Activated naive CD8-positive, alpha-beta T cell treated with anti-CD3 and anti-CD28 coated beads, Interleukin-2, amount 50 U/mL, for 16 hours (primary cell): ENCODE data around the gene ENPP7.

Experiments used
- DNase-seq: peaks from one replicate; pipeline ENCODE4 v3.0.0-alpha.2; 2020; ENCODE audit warnings: low read depth, low spot score

The ENPP7 gene, protein sequence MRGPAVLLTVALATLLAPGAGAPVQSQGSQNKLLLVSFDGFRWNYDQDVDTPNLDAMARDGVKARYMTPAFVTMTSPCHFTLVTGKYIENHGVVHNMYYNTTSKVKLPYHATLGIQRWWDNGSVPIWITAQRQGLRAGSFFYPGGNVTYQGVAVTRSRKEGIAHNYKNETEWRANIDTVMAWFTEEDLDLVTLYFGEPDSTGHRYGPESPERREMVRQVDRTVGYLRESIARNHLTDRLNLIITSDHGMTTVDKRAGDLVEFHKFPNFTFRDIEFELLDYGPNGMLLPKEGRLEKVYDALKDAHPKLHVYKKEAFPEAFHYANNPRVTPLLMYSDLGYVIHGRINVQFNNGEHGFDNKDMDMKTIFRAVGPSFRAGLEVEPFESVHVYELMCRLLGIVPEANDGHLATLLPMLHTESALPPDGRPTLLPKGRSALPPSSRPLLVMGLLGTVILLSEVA

DNA sequence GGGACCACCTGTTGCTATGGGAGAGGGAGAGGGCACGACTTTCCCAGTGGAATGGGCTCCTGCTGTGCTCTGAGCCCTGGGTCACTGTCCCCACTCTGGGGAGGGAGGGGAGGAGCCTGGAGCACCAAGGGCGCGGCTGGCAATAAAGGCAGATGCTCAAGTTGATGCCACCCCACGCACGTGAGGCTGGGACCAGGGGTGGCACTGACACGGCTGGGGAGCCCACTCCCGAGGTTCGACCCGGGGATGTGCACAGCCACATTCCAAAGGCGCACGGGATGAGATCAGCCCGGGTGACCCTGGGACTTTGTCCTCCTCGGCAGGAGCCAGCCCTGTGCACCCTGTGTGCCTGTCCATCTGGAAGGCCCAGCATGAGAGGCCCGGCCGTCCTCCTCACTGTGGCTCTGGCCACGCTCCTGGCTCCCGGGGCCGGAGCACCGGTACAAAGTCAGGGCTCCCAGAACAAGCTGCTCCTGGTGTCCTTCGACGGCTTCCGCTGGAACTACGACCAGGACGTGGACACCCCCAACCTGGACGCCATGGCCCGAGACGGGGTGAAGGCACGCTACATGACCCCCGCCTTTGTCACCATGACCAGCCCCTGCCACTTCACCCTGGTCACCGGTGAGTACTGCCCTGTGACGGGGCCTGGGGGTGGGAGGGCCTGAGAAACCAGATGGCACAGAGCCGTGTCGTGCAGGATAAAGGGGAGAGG, at the start of gene ENPP7:
TSS of gene ENPP7 (plus strand) at position 175 of the 715 bp plus-strand sequence. CDS start at position 372, 197 bp downstream.
- no peak for DNase-seq

DNA sequence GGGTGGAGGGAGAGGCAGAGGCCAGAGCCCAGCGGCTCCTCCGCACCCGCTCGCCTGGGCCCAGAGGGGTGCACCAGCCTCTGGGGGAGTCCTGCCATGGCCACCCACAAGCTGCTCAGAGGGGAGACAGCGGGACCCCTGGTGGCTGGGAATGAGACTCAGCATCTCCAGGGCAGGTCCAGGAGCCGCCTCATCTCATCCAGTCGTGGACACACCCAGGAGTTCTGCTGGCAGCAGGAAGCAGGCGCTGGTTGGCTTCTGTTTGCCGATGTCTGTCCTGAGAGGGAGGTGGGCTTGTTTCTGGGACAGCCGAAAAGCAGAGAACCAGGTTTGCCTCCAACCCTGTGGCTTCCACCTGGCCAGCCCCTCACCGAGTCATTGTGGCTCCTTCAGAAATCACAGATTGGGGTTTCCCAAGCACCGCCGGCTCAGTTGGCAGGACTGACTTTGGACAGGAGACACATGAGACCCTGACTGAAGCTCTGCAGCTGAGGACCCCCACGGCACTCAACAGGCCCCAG, 49.6 kb upstream of the ENPP7 start:
- no peak for DNase-seq

DNA sequence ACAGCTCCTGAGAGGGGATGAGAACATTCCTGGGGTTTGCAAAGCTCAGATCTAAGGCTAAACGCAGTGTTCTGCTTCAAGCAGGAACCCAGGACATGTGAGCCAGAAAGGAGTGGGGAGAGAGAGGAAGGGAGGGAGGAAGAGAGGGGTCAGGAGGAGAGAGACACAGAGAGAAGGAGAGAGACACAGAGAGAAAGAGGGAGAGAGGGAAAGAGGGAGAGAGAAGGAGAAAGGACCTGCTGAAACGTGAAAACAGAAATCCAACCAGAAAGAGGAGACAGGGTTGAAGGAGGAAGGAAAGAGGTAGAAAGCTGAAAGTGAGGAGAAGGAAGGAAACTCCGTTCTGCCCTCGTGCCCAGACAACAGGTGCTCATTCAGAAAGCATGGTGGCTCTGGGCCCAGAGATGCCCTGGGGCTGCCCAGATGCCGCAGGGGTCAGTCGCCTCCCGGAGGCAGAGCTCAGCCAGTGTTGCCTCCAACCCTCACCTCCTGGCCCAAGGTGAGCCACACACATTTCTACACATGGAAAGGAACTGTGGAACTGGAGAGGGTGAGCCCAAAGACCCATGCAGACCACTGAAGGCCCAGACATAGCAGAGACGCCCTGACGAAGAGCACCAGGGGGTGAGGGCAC, 49.0 kb upstream of the ENPP7 start:
- no peak for DNase-seq

DNA sequence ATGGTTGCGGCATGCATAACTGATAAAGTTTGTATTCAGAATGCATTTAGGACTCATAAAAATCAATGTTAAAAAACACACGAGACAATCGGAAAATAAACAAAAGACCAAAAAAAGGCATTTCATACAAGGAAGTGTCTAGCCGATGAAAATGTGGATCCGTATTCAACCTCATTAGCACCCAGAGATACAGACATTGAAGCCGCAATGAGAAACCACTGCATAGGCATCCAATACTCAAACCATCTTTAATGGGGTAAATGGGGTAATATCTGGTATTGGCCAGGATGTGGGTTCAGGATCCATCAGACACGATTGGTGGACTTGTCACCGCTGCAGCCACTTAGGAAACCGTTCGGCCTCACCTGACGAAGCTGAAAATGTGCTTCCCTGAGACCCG, 47.4 kb upstream of the ENPP7 start:
- DNase-seq, result no peak

DNA sequence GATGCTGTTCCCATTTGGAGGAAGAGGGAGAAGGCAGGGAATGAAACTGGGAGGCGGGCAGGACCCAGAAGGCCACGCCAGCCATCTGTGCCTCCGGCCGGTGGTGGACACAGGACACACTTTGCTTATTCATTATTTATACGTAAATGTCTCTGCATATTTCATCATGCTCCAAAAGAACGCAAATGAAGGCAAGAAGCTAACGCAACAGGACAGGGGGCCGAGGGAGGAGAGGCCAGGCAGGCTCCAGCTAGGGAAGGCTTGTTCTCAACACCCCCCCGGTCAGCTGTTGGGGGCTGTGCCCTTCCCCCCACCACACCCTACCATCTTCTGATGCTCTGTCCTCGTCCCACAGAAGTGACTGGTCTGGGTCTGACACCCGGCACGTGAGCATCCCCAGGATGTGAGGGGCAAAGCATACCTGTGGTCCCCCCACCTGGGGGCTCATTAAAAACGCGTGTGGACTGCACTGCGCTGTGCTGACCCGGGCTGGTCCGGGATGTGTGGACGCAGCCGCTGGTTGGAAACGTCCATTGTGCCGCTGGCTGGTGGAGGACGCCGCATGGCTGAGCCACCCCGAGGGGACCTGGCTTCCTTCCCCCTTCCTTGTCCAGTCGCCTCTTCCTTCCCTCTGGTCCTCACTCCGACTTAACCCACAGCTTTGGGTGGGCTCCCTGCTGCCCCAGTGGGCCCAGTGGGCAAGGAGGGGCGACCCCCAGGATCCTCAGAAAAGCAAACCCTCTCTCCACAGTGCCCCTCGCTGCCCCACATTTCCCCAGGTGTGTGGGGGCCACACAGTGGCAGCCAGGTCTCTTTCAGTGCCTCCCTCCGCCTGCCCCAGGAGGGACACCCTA, 46.4 kb upstream of the ENPP7 start:
- DNase-seq, result no peak

DNA sequence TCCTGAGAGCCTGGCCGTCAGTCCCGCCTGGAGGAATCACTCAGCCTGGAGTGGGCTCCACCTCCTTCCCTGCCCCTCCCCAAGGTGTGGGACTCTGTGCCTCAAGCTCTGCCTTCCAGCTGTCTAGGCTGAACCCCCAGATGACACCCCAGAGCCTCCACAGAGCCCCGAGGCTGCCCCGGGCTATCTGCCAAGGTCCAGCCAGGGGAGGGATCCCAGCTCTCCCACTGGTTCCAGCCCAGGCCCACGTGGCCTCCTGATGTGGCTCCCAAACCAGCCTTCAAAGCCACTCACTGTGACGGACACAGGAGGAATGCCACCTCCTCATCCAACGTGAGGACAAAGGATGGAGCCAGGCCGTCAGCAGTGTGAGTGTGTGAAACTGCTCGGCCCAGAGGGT, 45.6 kb upstream of the ENPP7 start:
- DNase-seq, result no peak

DNA sequence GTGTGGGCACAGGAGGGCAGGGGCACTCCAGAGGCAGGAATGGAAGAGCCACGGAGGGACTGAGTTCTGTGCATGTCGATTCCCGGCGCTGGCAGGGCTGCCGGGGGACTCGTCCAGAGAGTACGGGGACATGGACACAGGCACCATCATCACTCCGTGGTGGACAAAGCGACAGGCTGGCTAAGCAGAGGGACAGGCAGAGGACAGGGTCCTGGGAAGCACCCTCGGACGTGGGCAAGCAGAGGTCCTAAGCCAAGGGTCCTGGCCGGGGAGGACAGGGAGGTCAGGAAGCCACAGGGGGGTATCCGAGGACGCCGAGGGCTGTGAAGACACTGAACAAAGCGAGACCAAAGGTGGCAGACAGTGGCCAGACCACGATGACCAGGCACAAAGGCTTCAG, 44.3 kb upstream of the ENPP7 start:
- DNase-seq, result no peak

DNA sequence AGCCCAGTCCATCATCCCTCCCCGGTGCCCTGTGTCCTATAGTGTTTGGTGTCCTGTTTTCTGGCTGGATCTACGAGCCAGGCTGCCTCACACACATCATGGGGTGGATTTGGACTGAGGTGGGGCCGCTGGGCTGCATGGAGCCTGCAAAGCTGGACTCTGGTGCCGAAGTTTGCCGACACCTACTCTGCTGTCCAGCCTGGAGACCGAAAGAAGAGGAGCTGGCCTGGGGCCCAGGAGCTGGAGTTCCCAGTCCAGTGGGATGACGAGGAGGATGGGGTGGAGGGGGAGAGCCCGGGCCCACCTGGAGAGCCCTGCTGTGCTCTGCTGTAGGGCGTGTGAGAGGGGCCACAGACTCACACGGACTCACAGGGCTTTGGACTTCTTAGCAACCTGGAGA, 40.3 kb upstream of the ENPP7 start:
- no peak for DNase-seq

DNA sequence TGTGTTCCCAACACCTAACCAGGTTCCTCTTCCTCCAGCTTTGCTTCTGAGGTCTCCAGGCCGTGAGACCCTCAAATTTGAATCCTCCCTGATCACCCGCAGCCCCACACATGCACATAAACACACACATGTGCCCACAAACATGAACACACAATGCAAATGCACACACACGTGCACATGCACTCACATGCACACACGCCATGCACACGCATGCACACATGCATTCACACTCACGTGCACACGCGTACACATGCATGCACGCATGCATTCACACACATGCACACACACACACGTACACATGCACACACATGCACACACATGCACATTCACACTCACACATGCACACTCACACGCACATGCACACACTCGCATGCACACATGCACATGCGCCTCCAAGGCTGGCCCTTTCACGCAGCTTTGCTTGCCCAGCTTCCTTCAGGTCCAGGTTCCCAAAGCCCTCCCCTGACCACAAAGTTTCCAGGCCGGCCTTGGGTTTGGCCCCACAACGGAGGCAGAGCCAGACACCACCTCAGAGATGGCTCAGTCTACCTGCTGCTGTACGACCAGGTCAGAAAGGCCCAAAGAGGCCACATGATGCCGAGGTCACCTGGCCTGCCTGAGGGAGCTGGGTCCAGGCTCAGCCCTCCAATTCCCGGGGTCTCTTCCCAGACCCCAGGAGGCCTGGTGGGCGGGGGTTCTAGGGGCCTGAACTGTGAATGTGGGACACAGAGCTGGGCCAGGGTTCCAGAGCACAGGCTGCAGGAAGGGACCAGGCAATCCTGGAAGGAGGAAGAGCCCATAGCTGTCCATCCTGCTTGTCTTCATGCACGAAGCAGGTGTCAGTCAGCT, 39.5 kb upstream of the ENPP7 start:
- no peak for DNase-seq

DNA sequence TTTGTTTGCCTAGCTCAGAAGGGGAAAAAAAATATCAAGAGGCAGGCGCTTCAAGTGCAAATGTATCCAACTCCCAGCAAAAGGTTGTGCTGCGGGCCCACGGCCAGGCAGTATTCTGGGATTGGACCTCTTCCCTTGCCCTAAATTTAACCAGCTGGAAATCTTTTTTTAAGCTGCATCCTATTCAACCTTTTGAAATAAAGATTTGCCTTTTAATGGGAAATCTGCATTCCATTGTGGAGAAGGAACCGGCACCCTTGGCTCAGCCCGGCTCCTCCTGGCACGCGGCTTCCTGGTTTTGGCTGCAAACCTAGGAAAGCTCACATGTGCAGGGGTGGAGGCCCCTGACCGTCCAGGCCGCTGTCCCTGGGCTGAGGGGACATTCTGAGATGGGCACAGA, 38.8 kb upstream of the ENPP7 start:
- no peak for DNase-seq

DNA sequence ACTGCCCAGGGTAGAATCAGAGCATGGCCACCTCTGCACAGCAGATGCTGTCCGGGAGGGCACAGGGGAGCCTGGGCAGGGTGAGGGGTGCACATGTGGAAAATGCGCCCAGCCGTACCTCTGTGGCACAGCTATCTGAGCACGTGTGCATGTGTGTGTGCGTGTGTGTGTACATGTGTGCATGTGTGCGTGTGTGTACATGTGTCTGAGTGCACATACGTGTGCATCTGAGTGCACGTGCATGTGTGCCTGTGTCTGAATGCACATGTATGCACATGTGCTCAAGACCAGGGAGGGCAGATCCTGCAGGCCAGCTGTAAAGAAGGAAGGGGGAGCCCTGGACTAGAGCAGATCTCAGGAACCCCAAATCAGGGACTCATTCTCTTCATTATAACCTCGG, 37.3 kb upstream of the ENPP7 start:
- no peak for DNase-seq

DNA sequence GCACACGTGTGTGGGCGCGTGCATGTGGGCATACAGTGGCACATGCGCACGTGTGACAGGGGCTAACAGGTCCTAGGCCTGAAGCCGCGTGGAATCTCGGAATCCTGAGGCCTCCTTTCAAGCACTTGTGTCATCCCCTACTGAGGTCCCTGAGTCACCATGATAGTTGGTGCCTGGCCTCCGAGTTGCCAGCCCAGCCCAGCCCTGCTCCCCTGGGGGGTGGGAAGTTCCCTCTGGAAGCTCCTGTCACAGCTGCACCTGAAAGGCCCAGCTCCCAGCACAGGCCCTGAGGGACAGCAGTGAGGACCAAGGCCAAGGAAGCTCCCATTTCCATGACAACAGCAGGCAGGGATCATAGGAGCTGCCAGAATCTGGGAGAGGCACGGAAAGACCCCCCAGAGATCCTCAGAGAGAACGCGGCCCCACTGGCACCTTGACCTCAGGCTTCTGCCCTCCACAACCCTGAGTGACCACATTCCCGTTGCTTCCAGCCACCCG, 35.4 kb upstream of the ENPP7 start:
- no peak for DNase-seq

DNA sequence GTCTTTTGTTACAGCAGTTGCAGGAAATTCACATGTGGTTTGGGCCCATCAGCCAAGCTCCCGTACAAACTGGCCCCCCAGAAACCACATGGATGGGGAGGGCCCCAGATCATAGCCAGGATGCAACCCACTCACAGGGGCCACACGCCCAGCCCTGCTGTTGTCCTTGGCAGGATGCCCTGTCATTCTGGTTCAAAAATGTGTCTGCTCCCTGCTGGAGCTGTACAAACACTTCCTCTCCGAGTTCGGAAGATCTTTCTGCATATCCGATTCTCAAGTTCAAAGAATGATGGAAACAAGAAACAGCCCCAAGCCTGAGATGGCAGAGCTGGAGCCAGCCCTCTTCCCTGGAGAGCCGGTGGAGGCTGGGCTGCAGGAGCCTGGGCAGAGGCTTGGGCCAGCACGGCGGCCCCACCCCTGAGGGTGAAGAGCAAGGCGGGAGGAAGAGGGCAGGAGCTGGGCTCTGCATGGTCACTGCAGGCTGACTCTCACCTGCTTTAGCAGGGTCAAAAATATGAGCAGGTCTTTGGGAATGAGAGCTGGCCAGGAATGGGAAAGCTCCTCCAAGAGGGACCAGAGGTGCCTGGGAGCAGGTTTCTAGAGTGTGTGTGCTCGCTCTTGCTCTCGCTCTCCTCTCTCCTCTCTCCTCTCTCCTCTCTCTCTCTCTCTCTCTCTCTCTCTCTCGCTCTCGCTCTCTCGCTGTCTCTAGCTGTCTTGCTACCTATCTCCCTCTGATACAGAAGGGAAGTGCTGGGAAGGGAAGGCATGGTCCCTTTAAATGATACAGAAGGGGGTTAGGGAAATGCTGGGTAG, 34.7 kb upstream of the ENPP7 start:
- DNase-seq, result no peak

DNA sequence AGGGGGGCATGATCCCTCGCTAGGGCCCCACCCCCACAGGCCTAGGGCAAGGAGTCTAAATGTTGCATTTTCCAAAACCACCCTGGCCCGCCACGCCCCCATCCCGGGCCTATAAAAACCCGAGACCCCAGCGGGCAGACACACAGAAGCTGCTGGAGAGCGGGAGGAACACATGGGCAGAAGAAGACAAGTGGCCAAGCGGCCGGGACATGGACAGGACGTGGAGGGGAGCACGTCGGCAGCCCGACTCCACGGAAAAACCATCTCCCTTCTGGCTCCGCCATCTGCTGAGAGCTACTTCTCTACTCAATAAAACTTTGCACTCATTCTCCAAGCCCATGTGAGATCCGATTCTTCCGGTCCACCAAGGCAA, 34.1 kb upstream of the ENPP7 start:
- DNase-seq, result no peak

DNA sequence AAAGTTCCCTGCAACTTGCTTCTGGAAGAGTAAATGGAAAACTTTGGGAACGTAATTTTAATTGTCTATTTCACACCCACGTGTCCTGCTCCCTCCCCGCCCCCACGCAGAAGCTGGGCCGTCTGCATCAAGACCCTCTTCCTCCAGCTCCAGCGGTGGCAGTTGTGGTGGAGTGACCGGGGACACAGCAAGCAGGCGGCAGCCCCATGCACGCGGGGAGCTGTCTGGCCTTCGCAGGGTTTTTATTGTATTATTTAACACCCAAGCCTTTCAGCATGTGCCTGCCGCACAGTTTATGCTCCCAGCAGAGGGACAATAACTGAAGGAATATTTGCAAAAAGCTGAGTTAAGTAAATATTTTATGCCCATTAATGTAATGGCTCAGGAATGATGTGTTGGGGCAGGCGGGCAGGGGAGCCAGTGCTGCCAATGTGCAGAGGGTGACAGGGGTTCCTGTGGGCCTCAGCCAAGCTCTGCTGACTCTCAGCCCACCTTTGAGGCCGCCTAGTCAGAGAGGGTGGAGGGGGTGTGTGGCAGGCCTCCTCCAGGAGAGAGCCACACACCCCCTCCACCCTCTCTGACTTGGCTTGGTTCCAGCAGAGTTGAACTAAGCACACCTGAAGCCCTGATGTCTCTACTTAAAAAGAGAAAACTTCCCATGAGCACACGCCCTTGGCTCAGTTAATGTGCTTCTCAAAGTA, 32.4 kb upstream of the ENPP7 start:
- DNase-seq, result no peak

DNA sequence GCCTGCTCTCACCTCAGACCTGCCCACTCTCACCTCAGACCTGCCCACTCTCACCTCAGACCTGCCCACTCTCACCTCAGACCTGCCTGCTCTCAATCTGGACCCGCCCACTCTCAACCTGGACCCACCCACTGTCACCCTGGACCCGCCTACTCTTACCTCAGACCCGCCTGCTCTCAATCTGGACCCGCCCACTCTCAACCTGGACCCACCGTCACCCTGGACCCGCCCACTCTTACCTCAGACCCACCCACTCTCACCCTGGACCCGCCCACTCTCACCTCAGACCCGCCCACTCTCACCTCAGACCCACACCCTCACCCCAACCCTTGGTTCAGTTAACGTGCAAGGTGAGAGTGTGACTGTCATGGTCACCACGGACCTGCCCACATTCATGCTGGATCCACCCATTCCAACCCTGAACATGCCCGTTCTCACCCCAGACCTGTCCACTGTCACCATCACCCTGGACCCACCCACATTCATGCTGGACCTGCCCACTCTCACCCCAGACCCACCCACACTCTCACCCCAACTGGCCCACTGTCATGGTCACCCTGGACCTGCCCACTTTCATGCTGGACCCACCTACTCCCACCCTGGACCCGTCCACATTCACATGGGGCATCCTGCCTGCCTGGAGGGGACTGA, 31.2 kb upstream of the ENPP7 start:
- DNase-seq, result no peak

DNA sequence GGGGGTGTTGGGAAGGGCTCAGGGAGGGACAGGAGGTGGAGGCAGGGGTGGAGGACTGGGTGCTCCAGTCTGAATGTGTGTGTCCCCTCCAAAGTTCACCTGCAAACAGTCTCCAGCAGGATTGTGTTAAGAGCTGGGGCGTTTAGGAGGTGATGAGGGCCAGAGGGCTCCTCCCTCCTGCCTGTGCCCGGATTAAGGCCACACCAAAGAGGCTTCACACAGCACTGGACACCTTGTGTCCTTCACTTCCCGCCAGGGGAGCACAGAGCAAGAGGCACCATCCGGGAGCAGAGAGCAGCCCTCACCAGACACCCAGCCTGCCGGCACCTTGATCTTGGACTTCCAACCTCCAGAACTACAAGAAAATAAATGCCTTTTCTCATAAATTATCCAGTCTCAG, 30.2 kb upstream of the ENPP7 start:
- no peak for DNase-seq

DNA sequence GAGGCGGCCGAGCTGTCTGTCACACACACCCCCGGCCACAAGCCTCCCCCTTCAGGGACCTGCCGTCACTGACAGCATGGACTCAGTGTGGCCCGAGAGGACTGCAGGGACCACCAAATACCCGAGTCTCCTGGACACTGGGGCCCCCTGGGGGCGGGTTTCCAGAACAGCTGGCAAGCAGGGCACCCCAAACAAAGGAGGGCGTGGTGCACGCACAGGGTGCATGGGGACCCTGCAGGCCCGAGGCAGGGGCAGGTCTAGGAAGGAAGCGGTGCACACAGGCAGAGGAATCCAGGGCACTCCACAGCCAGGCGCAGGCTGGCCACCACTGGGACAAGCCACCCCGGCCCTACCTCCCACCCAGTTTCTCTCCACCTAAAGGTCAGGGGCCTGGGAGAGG, 28.7 kb upstream of the ENPP7 start:
- DNase-seq, result no peak
